ENCODE data around the gene VAMP1. TPM values are rescaled to one million over a fixed set of nuclear protein-coding genes. Genes with fewer than 3 reads are reported as not detected.

Gene VAMP1
- total and polyA plus RNA-seq, 2 of the 13 experiments (the other 11 are each of a cell fraction or from before 2014, with no cell fraction given) = 2.5 to 7.4 TPM

DNA sequence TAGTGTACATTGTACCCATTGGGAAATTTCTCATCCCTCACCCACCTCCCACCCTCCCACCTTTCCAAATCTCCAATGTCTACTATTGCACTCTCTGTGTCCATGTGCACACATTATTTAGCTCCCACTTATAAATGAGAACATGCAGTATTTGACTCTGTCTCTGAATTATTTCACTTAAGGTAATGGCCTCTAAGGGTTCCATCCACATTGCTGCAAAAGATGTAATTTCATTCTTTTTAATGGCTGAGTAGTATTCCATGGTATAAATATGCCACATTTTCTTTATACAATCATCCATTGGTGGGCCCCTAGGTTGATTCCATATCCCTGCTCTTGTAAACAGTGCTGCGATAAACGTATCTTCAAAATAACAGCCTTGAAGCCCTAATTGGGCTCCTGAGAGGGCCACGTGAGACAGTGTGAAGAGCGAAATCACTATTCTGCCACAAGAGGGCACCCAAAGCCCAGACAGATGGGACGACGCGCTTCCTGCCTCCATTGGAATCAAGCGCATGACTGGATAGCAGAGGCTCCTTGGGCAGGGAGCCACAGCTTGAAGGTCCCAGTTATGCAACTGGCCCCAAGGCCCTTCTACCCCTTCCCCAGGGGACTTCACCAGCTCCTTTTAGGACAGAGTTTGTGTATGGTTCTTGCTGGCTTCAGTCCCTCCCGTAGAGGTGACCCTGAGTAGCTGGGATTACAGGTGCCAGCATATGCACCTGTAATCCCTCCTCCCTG is 47.0 kb downstream of the VAMP1 start (continued):
- TF ChIP-seq, protein P1, sequence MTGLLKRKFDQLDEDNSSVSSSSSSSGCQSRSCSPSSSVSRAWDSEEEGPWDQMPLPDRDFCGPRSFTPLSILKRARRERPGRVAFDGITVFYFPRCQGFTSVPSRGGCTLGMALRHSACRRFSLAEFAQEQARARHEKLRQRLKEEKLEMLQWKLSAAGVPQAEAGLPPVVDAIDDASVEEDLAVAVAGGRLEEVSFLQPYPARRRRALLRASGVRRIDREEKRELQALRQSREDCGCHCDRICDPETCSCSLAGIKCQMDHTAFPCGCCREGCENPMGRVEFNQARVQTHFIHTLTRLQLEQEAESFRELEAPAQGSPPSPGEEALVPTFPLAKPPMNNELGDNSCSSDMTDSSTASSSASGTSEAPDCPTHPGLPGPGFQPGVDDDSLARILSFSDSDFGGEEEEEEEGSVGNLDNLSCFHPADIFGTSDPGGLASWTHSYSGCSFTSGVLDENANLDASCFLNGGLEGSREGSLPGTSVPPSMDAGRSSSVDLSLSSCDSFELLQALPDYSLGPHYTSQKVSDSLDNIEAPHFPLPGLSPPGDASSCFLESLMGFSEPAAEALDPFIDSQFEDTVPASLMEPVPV (CRISPR knock-in tag; IDR thresholded peaks at IDR 0.05) = no peak
- TF ChIP-seq, protein P2, sequence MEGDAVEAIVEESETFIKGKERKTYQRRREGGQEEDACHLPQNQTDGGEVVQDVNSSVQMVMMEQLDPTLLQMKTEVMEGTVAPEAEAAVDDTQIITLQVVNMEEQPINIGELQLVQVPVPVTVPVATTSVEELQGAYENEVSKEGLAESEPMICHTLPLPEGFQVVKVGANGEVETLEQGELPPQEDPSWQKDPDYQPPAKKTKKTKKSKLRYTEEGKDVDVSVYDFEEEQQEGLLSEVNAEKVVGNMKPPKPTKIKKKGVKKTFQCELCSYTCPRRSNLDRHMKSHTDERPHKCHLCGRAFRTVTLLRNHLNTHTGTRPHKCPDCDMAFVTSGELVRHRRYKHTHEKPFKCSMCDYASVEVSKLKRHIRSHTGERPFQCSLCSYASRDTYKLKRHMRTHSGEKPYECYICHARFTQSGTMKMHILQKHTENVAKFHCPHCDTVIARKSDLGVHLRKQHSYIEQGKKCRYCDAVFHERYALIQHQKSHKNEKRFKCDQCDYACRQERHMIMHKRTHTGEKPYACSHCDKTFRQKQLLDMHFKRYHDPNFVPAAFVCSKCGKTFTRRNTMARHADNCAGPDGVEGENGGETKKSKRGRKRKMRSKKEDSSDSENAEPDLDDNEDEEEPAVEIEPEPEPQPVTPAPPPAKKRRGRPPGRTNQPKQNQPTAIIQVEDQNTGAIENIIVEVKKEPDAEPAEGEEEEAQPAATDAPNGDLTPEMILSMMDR (CRISPR knock-in tag; IDR thresholded peaks at IDR 0.05) = peak; percentile 95
- TF ChIP-seq ZNF350 (CRISPR knock-in tag; IDR thresholded peaks at IDR 0.05; ENCODE audit: borderline replicate concordance, low read depth) (no peak), ZFX (CRISPR knock-in tag; IDR thresholded peaks at IDR 0.05; ENCODE audit: low read depth) (no peak), HOXA7 (CRISPR knock-in tag; IDR thresholded peaks at IDR 0.05) (no peak), ZNF230 (CRISPR knock-in tag; IDR thresholded peaks at IDR 0.05) (no peak), ZNF292 (CRISPR knock-in tag; IDR thresholded peaks at IDR 0.05; ENCODE audit: borderline replicate concordance, low read depth) (no peak), ZNF234 (CRISPR knock-in tag; conservative IDR thresholded peaks at IDR 0.05) (no peak), ESRRA (CRISPR knock-in tag; IDR thresholded peaks at IDR 0.05; ENCODE audit: low read depth) (no peak), ADNP (CRISPR knock-in tag; IDR thresholded peaks at IDR 0.05) (no peak), JUN (CRISPR knock-in tag; IDR thresholded peaks at IDR 0.05) (no peak), ZSCAN30 (CRISPR knock-in tag; IDR thresholded peaks at IDR 0.05) (no peak), ZNF501 (CRISPR knock-in tag; IDR thresholded peaks at IDR 0.05) (peak; percentile 49; the same call in 1 of the 2 replicates), ZNF672 (CRISPR knock-in tag; IDR thresholded peaks at IDR 0.05) (no peak), HCFC1 (IDR thresholded peaks at IDR 0.05; ENCODE audit: low read depth, low read length) (no peak), ARHGAP35 (CRISPR knock-in tag; IDR thresholded peaks at IDR 0.05; ENCODE audit: borderline replicate concordance) (no peak), KLF16 (CRISPR knock-in tag; IDR thresholded peaks at IDR 0.05) (no peak)
- TF ChIP-seq, protein P3, sequence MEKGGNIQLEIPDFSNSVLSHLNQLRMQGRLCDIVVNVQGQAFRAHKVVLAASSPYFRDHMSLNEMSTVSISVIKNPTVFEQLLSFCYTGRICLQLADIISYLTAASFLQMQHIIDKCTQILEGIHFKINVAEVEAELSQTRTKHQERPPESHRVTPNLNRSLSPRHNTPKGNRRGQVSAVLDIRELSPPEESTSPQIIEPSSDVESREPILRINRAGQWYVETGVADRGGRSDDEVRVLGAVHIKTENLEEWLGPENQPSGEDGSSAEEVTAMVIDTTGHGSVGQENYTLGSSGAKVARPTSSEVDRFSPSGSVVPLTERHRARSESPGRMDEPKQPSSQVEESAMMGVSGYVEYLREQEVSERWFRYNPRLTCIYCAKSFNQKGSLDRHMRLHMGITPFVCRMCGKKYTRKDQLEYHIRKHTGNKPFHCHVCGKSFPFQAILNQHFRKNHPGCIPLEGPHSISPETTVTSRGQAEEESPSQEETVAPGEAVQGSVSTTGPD (CRISPR knock-in tag; IDR thresholded peaks at IDR 0.05) = no peak
- TF ChIP-seq, protein P4, sequence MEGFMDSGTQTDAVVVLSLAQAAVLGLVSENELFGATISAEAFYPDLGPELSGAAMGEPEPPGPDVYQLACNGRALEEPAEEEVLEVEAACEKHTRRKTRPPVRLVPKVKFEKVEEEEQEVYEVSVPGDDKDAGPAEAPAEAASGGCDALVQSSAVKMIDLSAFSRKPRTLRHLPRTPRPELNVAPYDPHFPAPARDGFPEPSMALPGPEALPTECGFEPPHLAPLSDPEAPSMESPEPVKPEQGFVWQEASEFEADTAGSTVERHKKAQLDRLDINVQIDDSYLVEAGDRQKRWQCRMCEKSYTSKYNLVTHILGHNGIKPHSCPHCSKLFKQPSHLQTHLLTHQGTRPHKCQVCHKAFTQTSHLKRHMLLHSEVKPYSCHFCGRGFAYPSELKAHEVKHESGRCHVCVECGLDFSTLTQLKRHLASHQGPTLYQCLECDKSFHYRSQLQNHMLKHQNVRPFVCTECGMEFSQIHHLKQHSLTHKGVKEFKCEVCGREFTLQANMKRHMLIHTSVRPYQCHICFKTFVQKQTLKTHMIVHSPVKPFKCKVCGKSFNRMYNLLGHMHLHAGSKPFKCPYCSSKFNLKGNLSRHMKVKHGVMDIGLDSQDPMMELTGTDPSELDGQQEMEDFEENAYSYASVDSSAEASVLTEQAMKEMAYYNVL (CRISPR knock-in tag; IDR thresholded peaks at IDR 0.05; ENCODE audit: borderline replicate concordance) = no peak
- TF ChIP-seq, protein P5, sequence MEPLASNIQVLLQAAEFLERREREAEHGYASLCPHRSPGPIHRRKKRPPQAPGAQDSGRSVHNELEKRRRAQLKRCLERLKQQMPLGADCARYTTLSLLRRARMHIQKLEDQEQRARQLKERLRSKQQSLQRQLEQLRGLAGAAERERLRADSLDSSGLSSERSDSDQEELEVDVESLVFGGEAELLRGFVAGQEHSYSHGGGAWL (CRISPR knock-in tag; IDR thresholded peaks at IDR 0.05) = no peak
